ENCODE data around the gene MC1R. TPM values are rescaled to one million over a fixed set of nuclear protein-coding genes. Genes with fewer than 3 reads are reported as not detected.

The MC1R gene
- total RNA-seq, 2 donors from 2014 or later = 5.6 to 22.5 TPM

GRCh38 chr16:89952049-89952448, 33.4 kb downstream of the MC1R start:
- H3K4me3 ChIP-seq = no peak overlapping the region
- H3K9me3 ChIP-seq = no peaks in the 10 kb centered on the region
- no peaks in the 10 kb centered on the region for H3K27me3 ChIP-seq (replicated peaks; ENCODE audit: insufficient read depth)
- no peak overlapping the region for H3K27ac ChIP-seq
- intact Hi-C loops (cut with DNase I) = no loop called here
- WGBS = 88% methylated on average over 12 of the region's 12 CpGs
- DNase-seq (ENCODE audit: low spot score) = no peak
- H3K36me3 ChIP-seq = peaks cover 0 to 5% of the 10 kb centered on the region in 2 donors
- TF ChIP-seq CTCF (IDR thresholded peaks at IDR 0.05) (no peak), POLR2A (IDR thresholded peaks at IDR 0.05) (no peak), POLR2AphosphoS5 (IDR thresholded peaks at IDR 0.05) (no peak)
- H3K4me1 ChIP-seq (replicated peaks) = peaks cover 5% of the 10 kb centered on the region

GRCh38 chr16:89952551-89952950, 33.9 kb downstream of the MC1R start:
- H3K9me3 ChIP-seq = no peaks in the 10 kb centered on the region
- H3K36me3 ChIP-seq = peaks cover 0 to 10% of the 10 kb centered on the region in 2 donors
- intact Hi-C loops (cut with DNase I) = no loop called here
- no peak for DNase-seq (ENCODE audit: low spot score)
- H3K27me3 ChIP-seq (replicated peaks; ENCODE audit: insufficient read depth) = no peaks in the 10 kb centered on the region
- no peak overlapping the region for H3K27ac ChIP-seq
- H3K4me1 ChIP-seq (replicated peaks) = peaks cover 5% of the 10 kb centered on the region
- H3K4me3 ChIP-seq = no peak overlapping the region
- TF ChIP-seq CTCF (IDR thresholded peaks at IDR 0.05) (no peak), POLR2AphosphoS5 (IDR thresholded peaks at IDR 0.05) (no peak), POLR2A (IDR thresholded peaks at IDR 0.05) (no peak)
- 75% methylated on average over 6 of the region's 6 CpGs for WGBS

GRCh38 chr16:89953671-89954406, 35.2 kb downstream of the MC1R start:
- intact Hi-C loops (cut with DNase I) = no loop called here
- WGBS = 90% methylated on average over 11 of the region's 11 CpGs
- H3K4me1 ChIP-seq (replicated peaks) = peaks cover 5% of the 10 kb centered on the region
- no peak overlapping the region for H3K4me3 ChIP-seq
- TF ChIP-seq POLR2AphosphoS5 (IDR thresholded peaks at IDR 0.05) (no peak), CTCF (IDR thresholded peaks at IDR 0.05) (no peak), POLR2A (IDR thresholded peaks at IDR 0.05) (no peak)
- H3K27ac ChIP-seq = no peak overlapping the region
- H3K9me3 ChIP-seq = no peaks in the 10 kb centered on the region
- no peaks in the 10 kb centered on the region for H3K27me3 ChIP-seq (replicated peaks; ENCODE audit: insufficient read depth)
- DNase-seq (ENCODE audit: low spot score) = no peak
- H3K36me3 ChIP-seq = peaks cover 0 to 10% of the 10 kb centered on the region in 2 donors

GRCh38 chr16:89954462-89954861, 35.8 kb downstream of the MC1R start:
- H3K36me3 ChIP-seq = peaks cover 0 to 10% of the 10 kb centered on the region in 2 donors
- peaks cover 5% of the 10 kb centered on the region for H3K4me1 ChIP-seq (replicated peaks)
- no peak overlapping the region for H3K27ac ChIP-seq
- no peak overlapping the region for H3K4me3 ChIP-seq
- TF ChIP-seq POLR2AphosphoS5 (IDR thresholded peaks at IDR 0.05) (no peak), POLR2A (IDR thresholded peaks at IDR 0.05) (no peak), CTCF (IDR thresholded peaks at IDR 0.05) (no peak)
- 94% methylated on average over 15 of the region's 15 CpGs for WGBS
- no peak for DNase-seq (ENCODE audit: low spot score)
- H3K27me3 ChIP-seq (replicated peaks; ENCODE audit: insufficient read depth) = no peaks in the 10 kb centered on the region
- intact Hi-C loops (cut with DNase I) = no loop called here
- H3K9me3 ChIP-seq = no peaks in the 10 kb centered on the region

Measured in prostate gland (tissue), 2 donors.